Measurements from ENCODE around the gene MAD1L1.

MAD1L1 gene

GRCh38 chr7:2131800-2132199, 100.9 kb downstream of the MAD1L1 start:
- DNase-seq = no peak

- DNase-seq = no peak
These were observed 101.4 kb downstream of the MAD1L1 start for GRCh38 chr7:2131341-2131740.

GRCh38 chr7:2130096-2130375, 102.7 kb downstream of the MAD1L1 start:
- no peak for DNase-seq

- DNase-seq = no peak
These were observed 103.2 kb downstream of the MAD1L1 start for GRCh38 chr7:2129323-2130095.

- DNase-seq = no peak
These were observed 104.0 kb downstream of the MAD1L1 start for GRCh38 chr7:2128601-2129322.

GRCh38 chr7:2126621-2127020, 106.1 kb downstream of the MAD1L1 start:
- DNase-seq = no peak

GRCh38 chr7:2125931-2126330, 106.8 kb downstream of the MAD1L1 start:
- no peak for DNase-seq

- DNase-seq = no peak
These were observed 108.0 kb downstream of the MAD1L1 start for GRCh38 chr7:2124604-2125345.

GRCh38 chr7:2123916-2124315, 108.8 kb downstream of the MAD1L1 start:
- DNase-seq = no peak

- DNase-seq = no peak
These were observed 109.4 kb downstream of the MAD1L1 start for GRCh38 chr7:2123360-2123759.

- no peak for DNase-seq
These were observed 110.1 kb downstream of the MAD1L1 start for GRCh38 chr7:2122651-2123050.

GRCh38 chr7:2120841-2121830, 111.6 kb downstream of the MAD1L1 start:
- no peak for DNase-seq

GRCh38 chr7:2120251-2120660, 112.5 kb downstream of the MAD1L1 start:
- DNase-seq = peak; percentile 17

GRCh38 chr7:2118630-2119190, 114.0 kb downstream of the MAD1L1 start:
- DNase-seq = no peak

GRCh38 chr7:2118056-2118455, 114.7 kb downstream of the MAD1L1 start:
- DNase-seq = no peak

GRCh38 chr7:2117646-2118045, 115.1 kb downstream of the MAD1L1 start:
- no peak for DNase-seq

GRCh38 chr7:2116989-2117591, 115.7 kb downstream of the MAD1L1 start:
- no peak for DNase-seq

- no peak for DNase-seq
These were observed 116.3 kb downstream of the MAD1L1 start for GRCh38 chr7:2116448-2116810.

- no peak for DNase-seq
These were observed 116.8 kb downstream of the MAD1L1 start for GRCh38 chr7:2115760-2116447.

- no peak for DNase-seq
These were observed 117.6 kb downstream of the MAD1L1 start for GRCh38 chr7:2114926-2115759.

Data from activated T-cell treated with anti-CD3 and anti-CD28 coated beads for 4 hours (primary cell).